ENCODE data around the gene RAPGEF4. TPM values are rescaled to one million over a fixed set of nuclear protein-coding genes. Genes with fewer than 3 reads are reported as not detected.

The RAPGEF4 gene
- total and polyA plus RNA-seq, 12 donors: 1.2 to 11.2 (median 7.9) TPM

DNA sequence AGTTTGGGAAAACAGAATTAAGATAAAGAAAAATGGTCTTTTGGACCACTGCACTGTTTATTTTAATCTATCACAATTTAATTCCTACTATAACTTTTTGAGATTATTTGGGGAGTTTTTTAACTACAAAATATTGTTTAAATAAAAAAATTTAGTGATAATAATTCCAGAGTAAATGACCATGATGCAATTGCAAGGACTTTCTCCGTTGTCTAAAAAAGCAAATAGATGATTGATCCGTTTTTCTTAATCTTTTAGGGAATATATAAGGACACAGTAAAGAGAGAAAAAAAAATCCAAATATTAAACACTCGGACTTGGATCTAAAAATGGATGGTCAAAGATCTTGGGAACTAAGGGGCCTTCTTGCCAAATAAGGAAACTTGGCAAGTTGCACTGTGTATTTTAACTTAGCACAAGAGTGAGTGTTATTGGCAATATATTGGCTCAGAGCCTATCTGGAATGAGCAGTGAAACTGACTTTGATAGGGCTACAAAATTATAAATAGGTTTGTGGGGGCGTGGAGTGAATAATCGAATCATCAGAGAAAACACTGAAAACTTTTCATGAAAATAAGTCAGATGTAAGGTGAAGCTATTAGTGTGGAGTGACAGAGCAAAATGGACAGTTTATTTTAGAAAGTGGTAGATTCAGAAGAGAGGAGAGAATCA is 342.0 kb downstream of the RAPGEF4 start:
- intact Hi-C loops (cut with DNase I): loop anchor here in 5 of 10 donors (2.0 to 5.0 kb wide), 6 partner anchors 40 to 135 kb away; no protein-coding TSS in a partner anchor
- TF ChIP-seq, protein P1, sequence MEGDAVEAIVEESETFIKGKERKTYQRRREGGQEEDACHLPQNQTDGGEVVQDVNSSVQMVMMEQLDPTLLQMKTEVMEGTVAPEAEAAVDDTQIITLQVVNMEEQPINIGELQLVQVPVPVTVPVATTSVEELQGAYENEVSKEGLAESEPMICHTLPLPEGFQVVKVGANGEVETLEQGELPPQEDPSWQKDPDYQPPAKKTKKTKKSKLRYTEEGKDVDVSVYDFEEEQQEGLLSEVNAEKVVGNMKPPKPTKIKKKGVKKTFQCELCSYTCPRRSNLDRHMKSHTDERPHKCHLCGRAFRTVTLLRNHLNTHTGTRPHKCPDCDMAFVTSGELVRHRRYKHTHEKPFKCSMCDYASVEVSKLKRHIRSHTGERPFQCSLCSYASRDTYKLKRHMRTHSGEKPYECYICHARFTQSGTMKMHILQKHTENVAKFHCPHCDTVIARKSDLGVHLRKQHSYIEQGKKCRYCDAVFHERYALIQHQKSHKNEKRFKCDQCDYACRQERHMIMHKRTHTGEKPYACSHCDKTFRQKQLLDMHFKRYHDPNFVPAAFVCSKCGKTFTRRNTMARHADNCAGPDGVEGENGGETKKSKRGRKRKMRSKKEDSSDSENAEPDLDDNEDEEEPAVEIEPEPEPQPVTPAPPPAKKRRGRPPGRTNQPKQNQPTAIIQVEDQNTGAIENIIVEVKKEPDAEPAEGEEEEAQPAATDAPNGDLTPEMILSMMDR (IDR thresholded peaks at IDR 0.05): no peak
- DNase-seq (no peak), ATAC-seq (peak in 1 of 8 donors; percentile 26)
- 28 to 38% methylated on average over 5 of the region's 5 CpGs for WGBS, 2 donors
- H3K27ac ChIP-seq: peak overlapping the region; percentile 96 to 98 (median 97)
- H3K4me3 ChIP-seq: peak overlapping the region in 9 of 10 donors; percentile 76 to 91 (median 83)
- no peaks in the 10 kb centered on the region for H3K27me3 ChIP-seq
- no peaks in the 10 kb centered on the region for H3K36me3 ChIP-seq
- H3K9me3 ChIP-seq: no peaks in the 10 kb centered on the region
- peaks cover 0 to 59% (median 28%) of the 10 kb centered on the region in 9 donors for H3K4me1 ChIP-seq

DNA sequence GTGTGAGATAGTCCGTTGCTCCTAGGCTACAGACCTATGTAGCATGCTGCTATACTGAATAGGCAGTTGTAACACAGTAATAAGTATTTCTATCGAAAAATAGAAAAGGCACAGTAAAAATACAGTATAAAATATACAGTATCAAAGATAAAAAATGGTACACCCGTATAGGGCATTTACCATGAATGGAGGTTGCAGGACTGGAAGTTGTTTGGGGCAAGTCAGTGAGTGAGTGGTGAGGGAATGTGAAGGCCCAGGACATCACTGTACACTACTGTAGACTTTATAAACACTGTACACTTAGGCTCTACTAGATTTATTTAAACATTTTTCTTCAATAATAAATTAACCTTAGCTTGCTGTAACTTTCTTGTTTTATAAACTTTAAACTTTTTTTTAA is 343.5 kb downstream of the RAPGEF4 start:
- Histone ChIP-seq H3K27me3 (no peaks in the 10 kb centered on the region), H3K4me3 (no peak overlapping the region), H3K36me3 (no peaks in the 10 kb centered on the region), H3K4me1 (peaks cover 0 to 59% (median 38%) of the 10 kb centered on the region in 9 donors), H3K9me3 (no peaks in the 10 kb centered on the region), H3K27ac (peak overlapping the region in 6 of 10 donors; percentile 96 to 98 (median 97))
- WGBS, 2 donors: 71 to 79% methylated on average over 3 of the region's 3 CpGs
- no peak for DNase-seq
- intact Hi-C loops (cut with DNase I): loop anchor here in 3 of 10 donors (5.0 kb wide), 4 partner anchors 42 to 133 kb away; no protein-coding TSS in a partner anchor
- TF ChIP-seq, protein P1 (IDR thresholded peaks at IDR 0.05): no peak
- ATAC-seq: no peak

DNA sequence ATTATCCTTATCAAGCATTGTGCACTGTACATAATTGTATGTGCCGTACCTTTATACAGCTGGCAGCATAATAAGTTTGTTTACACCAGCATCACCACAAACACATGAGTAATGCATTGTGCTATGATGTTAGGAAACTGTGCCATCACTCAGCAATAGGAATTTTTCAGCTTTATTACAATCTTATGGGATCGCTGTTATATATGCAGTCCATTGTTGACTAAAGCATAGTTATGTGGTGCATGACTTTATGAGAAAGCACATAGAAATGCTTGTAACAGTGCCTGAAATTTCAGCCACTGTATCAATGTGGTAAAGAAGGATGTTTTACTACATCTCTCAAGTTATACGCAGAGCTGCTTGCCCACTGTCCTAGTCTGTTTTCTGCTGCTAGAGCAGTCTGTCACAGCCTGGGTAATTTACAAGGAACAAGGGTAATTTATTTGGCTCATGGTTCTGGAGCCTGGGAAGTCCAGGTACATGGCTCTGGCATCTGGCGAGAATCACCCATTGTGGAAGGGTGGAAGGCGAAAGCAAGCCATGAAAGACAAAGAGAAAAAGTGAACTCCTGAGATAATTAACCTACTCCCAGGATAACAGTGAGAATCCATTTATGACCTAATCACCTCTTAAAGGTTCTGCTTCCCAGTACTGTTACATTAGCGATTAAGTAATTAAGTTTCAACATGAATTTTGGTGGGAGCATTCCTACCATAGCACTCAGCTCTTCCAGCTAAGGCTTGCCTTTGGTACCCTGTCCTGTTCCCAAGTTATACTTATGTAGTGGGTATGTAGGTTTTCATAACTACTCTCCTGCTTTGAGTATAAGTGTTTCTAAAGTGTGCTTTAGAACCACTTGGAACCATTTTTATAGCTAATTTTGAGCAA is 344.6 kb downstream of the RAPGEF4 start:
- Histone ChIP-seq H3K27ac (peak overlapping the region in 1 of 10 donors; percentile 13), H3K4me1 (peaks cover 0 to 61% (median 41%) of the 10 kb centered on the region in 9 donors)

More for the DNA sequence above, 344.6 kb downstream of the RAPGEF4 start:
- H3K9me3 ChIP-seq: no peaks in the 10 kb centered on the region
- no peak overlapping the region for H3K4me3 ChIP-seq
- ATAC-seq (no peak), DNase-seq (no peak)
- 94 to 95% methylated on average over 6 of the region's 6 CpGs for WGBS, 2 donors
- H3K27me3 ChIP-seq: no peaks in the 10 kb centered on the region
- TF ChIP-seq, protein P1 (IDR thresholded peaks at IDR 0.05): no peak
- intact Hi-C loops (cut with DNase I): loop anchor here in 4 of 10 donors (5.0 to 10.0 kb wide), 6 partner anchors 43 to 132 kb away; no protein-coding TSS in a partner anchor
- H3K36me3 ChIP-seq: no peaks in the 10 kb centered on the region
